NCI-H345 (cell line): Measurements from ENCODE around the gene MRPL43.

Experiments
- DNase-seq: peaks from one replicate; lab custom pipeline; 2025; lab: John Stamatoyannopoulos, UW

The MRPL43 gene

GRCh38 chr10:101019440-101019703, 32.1 kb upstream of the MRPL43 start:
- DNase-seq = no peak

GRCh38 chr10:101018600-101019439, 31.5 kb upstream of the MRPL43 start:
- DNase-seq = peak; percentile 67

GRCh38 chr10:101018118-101018599, 30.9 kb upstream of the MRPL43 start:
- no peak for DNase-seq

GRCh38 chr10:101016814-101017213, 29.5 kb upstream of the MRPL43 start:
- DNase-seq = no peak

DNA sequence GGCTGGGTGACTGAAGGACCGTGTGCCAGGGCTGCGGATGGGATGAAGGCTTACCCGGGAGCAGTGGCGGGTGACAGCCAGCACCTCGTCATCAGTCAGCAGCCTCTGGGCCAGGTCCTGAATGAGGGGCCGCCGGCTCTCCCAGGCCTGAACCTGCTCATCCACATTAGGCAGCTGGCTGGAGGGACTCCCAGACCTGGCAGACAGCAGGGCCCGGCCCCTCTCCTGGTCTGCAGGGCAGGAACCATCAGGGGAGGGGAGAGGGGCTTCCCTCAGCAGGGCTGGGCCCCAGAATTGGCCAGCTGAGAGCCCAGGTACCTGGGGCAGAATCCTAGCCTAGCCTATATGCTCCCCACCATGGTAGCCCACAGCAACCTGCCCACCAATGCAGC, 28.3 kb upstream of the MRPL43 start:
- no peak for DNase-seq

DNA sequence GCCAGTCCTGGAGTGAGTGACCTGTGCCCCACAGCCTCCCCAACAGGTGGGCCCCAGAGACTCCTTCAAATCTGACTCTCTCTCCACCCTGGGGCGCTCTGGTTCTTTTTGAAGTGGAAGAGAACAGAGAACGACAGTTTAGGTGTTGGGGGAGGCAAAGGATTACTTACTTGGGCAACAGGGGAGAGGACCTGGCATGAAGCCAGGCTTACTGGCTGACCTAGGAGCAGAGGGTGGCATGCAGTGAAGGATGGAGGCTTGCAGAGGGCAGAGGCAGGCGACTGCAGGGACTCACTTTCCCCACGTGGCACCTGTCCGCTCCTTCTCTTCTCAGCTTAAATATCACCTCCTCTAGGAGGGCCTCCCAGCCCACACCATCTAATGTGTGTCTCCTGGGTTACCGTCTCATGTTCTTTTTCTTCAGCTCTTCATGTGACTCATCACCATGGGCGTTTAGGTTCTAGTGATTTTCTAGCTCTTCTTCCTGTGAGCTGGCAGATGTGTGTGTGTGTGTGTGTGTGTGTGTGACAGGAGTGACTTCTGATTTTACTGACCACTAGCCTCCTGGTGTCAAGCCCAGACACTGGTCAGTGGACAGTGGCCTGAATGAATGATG, 27.8 kb upstream of the MRPL43 start:
- DNase-seq = no peak

- peak; percentile 50 for DNase-seq
Observed at GRCh38 chr10:101014230-101014884, 27.1 kb upstream of the MRPL43 start.

- DNase-seq = no peak
Observed at GRCh38 chr10:101013365-101013825, 26.1 kb upstream of the MRPL43 start.

GRCh38 chr10:101012525-101013364, 25.4 kb upstream of the MRPL43 start:
- DNase-seq = peak; percentile 79

DNA sequence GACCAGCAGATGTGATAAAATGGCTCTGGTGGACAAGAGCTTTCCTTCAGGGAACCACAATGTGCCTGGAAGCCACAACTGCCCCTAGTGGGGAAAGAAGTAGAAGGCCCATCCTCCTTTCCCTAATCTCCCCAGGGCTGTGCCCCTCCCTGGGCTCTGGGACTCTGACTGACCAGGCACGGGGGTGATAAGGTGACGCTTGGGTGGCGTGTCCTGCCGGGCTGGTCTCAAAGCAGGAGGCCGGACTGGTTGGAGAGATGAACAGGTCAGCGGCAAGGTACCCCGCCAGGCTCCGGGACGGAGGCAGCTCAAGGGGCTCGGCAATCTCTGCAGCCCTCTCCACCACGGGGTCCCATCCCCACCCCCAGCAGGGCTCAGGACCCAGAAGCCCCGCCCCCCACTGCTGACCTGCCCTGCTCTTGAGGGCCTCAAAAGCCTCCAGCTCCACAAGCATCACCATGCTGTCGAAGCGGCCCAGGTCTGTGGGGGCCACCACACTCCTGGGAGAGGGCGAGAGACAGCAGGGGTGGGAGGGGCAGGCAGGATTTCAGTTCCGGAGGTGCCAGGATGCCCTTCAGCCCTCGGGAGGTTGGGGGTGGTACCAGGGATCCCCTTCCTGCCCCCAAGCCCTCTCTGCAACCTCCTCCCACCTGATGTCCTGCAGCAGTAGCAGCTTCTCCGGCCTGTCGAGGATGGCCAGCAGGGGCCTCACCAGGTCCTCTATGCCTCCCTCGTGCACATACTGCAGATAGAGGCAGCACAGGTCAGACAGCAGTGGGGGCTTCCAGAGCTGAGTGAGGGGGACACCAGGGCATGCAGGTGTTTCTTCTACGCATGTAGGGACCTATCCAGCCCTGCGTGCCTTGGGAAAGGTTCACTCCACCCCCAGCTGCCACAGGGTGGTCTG, 24.5 kb upstream of the MRPL43 start:
- DNase-seq = no peak

GRCh38 chr10:101010329-101010728, 23.0 kb upstream of the MRPL43 start:
- DNase-seq = no peak

DNA sequence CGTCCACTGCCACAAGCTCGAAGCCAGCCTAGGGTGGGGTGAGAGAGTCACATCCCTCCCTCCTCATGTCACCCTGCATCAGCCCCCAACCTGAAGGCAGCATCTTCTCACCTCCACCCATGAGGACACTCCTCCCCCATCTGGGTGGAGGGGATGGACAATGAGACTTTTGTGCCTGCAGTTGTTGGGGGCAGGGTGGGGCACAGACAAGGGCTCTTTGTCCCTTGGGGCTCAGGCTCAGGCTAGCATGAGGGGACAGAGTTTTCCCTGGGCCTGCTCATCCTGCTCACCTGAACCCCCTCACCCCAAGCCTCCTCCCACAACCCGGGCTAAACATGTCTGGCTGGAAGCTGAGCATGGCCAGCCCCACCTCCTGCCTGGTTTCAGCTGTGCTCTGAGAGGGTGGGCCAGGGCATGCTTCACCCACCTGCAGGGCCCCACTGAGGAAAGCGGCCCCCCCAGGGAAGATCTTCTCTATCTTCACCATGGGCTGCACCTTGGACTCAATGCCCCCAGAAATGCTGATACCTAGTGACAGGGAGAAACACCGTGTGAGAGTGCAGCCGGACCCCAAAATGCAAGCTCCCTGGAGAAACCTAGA, 21.6 kb upstream of the MRPL43 start:
- DNase-seq = no peak

- no peak for DNase-seq
Observed at GRCh38 chr10:101007915-101008822, 20.9 kb upstream of the MRPL43 start.

- no peak for DNase-seq
Observed at GRCh38 chr10:101007099-101007711, 19.9 kb upstream of the MRPL43 start.

DNA sequence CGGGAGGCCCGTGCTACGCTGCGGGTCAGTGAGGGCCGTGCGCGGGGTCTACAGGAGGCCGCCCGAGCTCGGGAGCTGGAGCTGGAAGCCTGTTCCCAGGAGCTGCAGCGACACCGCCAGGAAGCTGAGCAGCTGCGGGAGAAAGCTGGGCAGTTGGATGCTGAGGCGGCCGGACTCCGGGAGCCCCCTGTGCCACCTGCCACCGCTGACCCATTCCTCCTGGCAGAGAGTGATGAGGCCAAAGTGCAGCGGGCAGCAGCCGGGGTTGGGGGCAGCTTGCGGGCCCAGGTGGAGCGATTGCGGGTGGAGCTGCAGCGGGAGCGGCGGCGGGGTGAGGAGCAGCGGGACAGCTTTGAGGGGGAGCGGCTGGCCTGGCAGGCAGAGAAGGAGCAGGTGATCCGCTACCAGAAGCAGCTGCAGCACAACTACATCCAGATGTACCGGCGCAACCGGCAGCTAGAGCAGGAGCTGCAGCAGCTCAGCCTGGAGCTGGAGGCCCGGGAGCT, 19.3 kb upstream of the MRPL43 start:
- no peak for DNase-seq

- no peak for DNase-seq
Observed at GRCh38 chr10:101005869-101006567, 18.7 kb upstream of the MRPL43 start.

DNA sequence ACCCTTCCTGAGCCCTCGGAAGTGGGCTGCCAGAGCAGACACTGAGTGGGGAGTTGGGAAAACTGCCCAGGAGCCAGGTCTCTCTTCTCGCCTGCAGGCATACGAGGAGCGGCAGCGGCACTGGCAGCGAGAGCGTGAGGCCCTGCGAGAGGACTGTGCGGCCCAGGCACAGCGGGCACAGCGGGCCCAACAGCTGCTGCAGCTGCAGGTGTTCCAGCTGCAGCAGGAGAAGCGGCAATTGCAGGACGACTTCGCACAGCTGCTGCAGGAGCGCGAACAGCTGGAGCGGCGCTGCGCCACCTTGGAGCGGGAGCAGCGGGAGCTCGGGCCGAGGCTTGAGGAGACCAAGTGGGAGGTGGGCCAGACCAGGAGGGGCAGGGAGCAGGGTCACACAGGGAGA, 18.1 kb upstream of the MRPL43 start:
- no peak for DNase-seq

GRCh38 chr10:101003639-101004206, 16.4 kb upstream of the MRPL43 start:
- no peak for DNase-seq
